SU-DHL-6 (cell line): ENCODE measurements around the gene PLB1.

Source experiments
- EZH2phosphoT487 ChIP-seq: fragments of 200-600 bp; sonication (generic), shearing (Covaris generic); conservative IDR thresholded peaks from 2 replicates; pipeline ENCODE4 v1.6.1; 2018; ENCODE audit warnings: mild to moderate bottlenecking, antibody characterized with exemption, low read length, moderate library complexity, mixed read lengths
- TF ChIP-seq, protein P1 (sequence below): fragments of 200-600 bp; sonication (generic); IDR thresholded peaks from one replicate; pipeline ENCODE4 v1.5.1; 2017; ENCODE audit warnings: antibody characterized with exemption, mild to moderate bottlenecking, low read length, moderate library complexity; ENCODE audit not compliant: insufficient read depth, poor library complexity, severe bottlenecking

DNA sequence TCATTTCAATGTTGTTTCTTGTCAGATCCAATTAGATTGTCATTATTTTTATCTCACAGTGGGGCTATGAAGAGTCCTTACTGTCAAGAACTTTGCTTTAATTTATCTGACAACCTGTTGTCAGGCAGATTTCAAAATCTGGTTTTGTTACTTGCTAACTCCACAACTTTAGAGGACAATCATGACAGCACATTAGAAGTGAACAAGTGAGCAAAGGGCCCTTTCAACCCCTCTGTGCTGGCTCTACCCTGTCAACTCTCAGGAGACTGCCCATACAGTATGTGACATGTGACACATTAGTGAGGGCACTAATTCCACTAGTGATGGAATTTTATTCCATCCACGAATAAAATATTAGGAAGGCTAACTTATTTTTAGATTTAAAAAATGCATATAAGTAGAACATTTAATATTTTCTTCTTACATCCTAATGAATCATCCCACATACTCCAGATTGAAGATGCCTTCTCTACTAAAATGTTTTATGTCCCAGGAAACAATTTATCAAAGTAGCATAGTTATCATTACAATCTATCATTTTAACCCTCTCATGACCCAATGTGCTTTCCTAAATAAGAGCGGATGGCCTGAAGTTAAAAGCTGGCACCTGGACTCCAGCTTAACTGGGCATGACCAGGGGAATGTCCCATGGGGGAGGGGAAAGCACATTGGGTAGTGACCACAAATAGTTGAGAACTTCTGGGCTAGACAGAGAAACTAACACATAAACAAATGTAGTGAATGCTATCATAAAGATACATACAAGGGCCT lies 158.2 kb downstream of the PLB1 start:
- TF ChIP-seq, protein P1, sequence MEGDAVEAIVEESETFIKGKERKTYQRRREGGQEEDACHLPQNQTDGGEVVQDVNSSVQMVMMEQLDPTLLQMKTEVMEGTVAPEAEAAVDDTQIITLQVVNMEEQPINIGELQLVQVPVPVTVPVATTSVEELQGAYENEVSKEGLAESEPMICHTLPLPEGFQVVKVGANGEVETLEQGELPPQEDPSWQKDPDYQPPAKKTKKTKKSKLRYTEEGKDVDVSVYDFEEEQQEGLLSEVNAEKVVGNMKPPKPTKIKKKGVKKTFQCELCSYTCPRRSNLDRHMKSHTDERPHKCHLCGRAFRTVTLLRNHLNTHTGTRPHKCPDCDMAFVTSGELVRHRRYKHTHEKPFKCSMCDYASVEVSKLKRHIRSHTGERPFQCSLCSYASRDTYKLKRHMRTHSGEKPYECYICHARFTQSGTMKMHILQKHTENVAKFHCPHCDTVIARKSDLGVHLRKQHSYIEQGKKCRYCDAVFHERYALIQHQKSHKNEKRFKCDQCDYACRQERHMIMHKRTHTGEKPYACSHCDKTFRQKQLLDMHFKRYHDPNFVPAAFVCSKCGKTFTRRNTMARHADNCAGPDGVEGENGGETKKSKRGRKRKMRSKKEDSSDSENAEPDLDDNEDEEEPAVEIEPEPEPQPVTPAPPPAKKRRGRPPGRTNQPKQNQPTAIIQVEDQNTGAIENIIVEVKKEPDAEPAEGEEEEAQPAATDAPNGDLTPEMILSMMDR: no peak
- no peak for TF ChIP-seq EZH2phosphoT487
